Measurements from ENCODE around the gene KIZ.
"Not testable (repeated sequence)": the region's sequence is repeated elsewhere in the genome, so short reads cannot be mapped to it uniquely, and the experiment has no call there.

Gene KIZ

GRCh38 chr20:21139881-21140566 lies 14.1 kb downstream of the KIZ start:
- FAIRE-seq, result no peak

GRCh38 chr20:21141825-21142224 lies 15.9 kb downstream of the KIZ start:
- no peak for FAIRE-seq

- FAIRE-seq, result no peak
These were observed 17.5 kb downstream of the KIZ start for GRCh38 chr20:21143194-21143890.

- FAIRE-seq, result peak; percentile 57
These were observed 19.5 kb downstream of the KIZ start for GRCh38 chr20:21145424-21145823.

GRCh38 chr20:21146215-21146614 lies 20.3 kb downstream of the KIZ start:
- FAIRE-seq, result no peak

- no peak for FAIRE-seq
These were observed 21.7 kb downstream of the KIZ start for GRCh38 chr20:21147593-21147992.

GRCh38 chr20:21149344-21149743 lies 23.5 kb downstream of the KIZ start:
- FAIRE-seq, result no peak

- no peak for FAIRE-seq
These were observed 25.9 kb downstream of the KIZ start for GRCh38 chr20:21151791-21152190.

- no peak for FAIRE-seq
These were observed 28.8 kb downstream of the KIZ start for GRCh38 chr20:21154692-21155091.

- FAIRE-seq, result no peak
These were observed 29.4 kb downstream of the KIZ start for GRCh38 chr20:21155268-21155667.

- FAIRE-seq, result no peak
These were observed 30.4 kb downstream of the KIZ start for GRCh38 chr20:21156266-21156665.

GRCh38 chr20:21157006-21157405 lies 31.1 kb downstream of the KIZ start:
- no peak for FAIRE-seq

- no peak for FAIRE-seq
These were observed 33.9 kb downstream of the KIZ start for GRCh38 chr20:21159658-21160380.

GRCh38 chr20:21161926-21162325 lies 36.0 kb downstream of the KIZ start:
- no peak for FAIRE-seq

GRCh38 chr20:21162631-21163030 lies 36.7 kb downstream of the KIZ start:
- no peak for FAIRE-seq

GRCh38 chr20:21166801-21167200 lies 40.9 kb downstream of the KIZ start:
- no peak for FAIRE-seq

GRCh38 chr20:21167261-21167660 lies 41.4 kb downstream of the KIZ start:
- no peak for FAIRE-seq

GRCh38 chr20:21168061-21168460 lies 42.2 kb downstream of the KIZ start:
- FAIRE-seq, result not testable (repeated sequence)

GRCh38 chr20:21172626-21173025 lies 46.7 kb downstream of the KIZ start:
- FAIRE-seq, result no peak

GRCh38 chr20:21173485-21173884 lies 47.6 kb downstream of the KIZ start:
- FAIRE-seq, result no peak

GRCh38 chr20:21174516-21175239 lies 48.8 kb downstream of the KIZ start:
- no peak for FAIRE-seq

GRCh38 chr20:21175433-21175832 lies 49.6 kb downstream of the KIZ start:
- FAIRE-seq, result no peak

GRCh38 chr20:21177767-21178166 lies 51.9 kb downstream of the KIZ start:
- no peak for FAIRE-seq
